Measurements from ENCODE around the gene NOL12.
A peak's percentile ranks its signal among the peaks of the same experiment; 100 is the strongest.

The NOL12 gene

DNA sequence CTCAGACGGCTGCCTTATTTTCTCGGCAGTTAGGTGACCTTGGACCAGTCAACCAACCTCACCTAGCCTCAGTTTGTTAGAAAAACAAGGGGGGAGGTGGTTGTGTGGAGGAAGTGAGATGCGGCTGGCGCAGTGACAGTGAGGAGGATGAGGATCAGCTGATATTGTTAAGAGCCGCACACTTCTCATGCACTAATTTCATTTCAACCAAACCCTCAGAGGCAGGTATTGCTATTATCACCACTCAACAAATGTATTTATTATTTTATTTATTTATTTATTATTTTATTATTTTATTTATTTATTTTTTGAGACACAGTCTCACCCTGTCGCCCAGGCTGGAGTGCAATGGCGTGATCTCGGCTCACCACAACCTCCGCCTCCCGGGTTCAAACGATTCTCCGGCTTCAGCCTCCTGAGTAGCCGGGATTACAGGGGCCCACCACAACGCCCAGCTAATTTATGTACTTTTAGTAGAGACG is 8.6 kb upstream of the NOL12 start:
- Histone ChIP-seq H3K36me3 (ENCODE audit: control insufficient read depth, low read length) (no peaks in the 10 kb centered on the region), H3F3A (ENCODE audit: control insufficient read depth, insufficient read depth) (peaks cover 21% of the 10 kb centered on the region), H3K4me1 (ENCODE audit: control insufficient read depth, low read length) (peaks cover 55% of the 10 kb centered on the region), H3K27me3 (ENCODE audit: control insufficient read depth, low read length) (no peaks in the 10 kb centered on the region), H3K9me2 (replicated peaks; ENCODE audit: control insufficient read depth, low read length) (no peaks in the 10 kb centered on the region), H3K4me3 (ENCODE audit: low read length) (peak overlapping the region; percentile 74), H3K27ac (ENCODE audit: low read depth, low read length) (peak overlapping the region; percentile 79), H4K20me1 (ENCODE audit: control insufficient read depth, insufficient read depth, low read depth, low read length) (no peaks in the 10 kb centered on the region), H3K9me3 (ENCODE audit: control insufficient read depth, insufficient read depth, low read length) (no peaks in the 10 kb centered on the region), H3K79me2 (ENCODE audit: control insufficient read depth, low read length) (no peaks in the 10 kb centered on the region; the same call in 1 of the 2 replicates), H3K4me2 (ENCODE audit: low read length) (peak overlapping the region; percentile 87)
- TF ChIP-seq CTCF (IDR thresholded peaks at IDR 0.05; ENCODE audit: low read depth, low read length, poor library complexity, severe bottlenecking) (no peak), EZH2phosphoT487 (IDR thresholded peaks at IDR 0.05; ENCODE audit: borderline replicate concordance, low read length) (no peak)

DNA sequence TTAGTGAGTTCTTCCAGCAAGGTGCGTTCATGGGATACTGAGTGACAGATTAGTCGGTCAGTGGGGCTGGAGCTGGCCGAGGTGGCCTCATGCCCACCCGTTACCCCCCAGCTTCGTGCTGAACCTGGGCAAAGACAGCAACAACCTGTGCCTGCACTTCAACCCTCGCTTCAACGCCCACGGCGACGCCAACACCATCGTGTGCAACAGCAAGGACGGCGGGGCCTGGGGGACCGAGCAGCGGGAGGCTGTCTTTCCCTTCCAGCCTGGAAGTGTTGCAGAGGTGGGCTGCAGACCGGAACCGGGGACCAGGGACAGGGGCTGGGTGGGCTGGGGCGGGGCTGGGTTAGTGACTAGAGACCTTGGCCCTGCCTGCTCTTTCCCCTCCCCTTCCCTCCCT is 7.8 kb upstream of the NOL12 start:
- no peaks in the 10 kb centered on the region for H3K9me2 ChIP-seq (replicated peaks; ENCODE audit: control insufficient read depth, low read length)
- no peaks in the 10 kb centered on the region for H3K36me3 ChIP-seq (ENCODE audit: control insufficient read depth, low read length)
- H3K4me1 ChIP-seq (ENCODE audit: control insufficient read depth, low read length): peaks cover 51% of the 10 kb centered on the region
- no peak overlapping the region for H3K27ac ChIP-seq (ENCODE audit: low read depth, low read length)
- no peaks in the 10 kb centered on the region for H3K27me3 ChIP-seq (ENCODE audit: control insufficient read depth, low read length)
- H3F3A ChIP-seq (ENCODE audit: control insufficient read depth, insufficient read depth): peaks cover 21% of the 10 kb centered on the region
- no peak overlapping the region for H3K4me3 ChIP-seq (ENCODE audit: low read length)
- TF ChIP-seq EZH2phosphoT487 (IDR thresholded peaks at IDR 0.05; ENCODE audit: borderline replicate concordance, low read length) (no peak), CTCF (IDR thresholded peaks at IDR 0.05; ENCODE audit: low read depth, low read length, poor library complexity, severe bottlenecking) (no peak)
- H4K20me1 ChIP-seq (ENCODE audit: control insufficient read depth, insufficient read depth, low read depth, low read length): no peaks in the 10 kb centered on the region
- H3K79me2 ChIP-seq (ENCODE audit: control insufficient read depth, low read length): no peaks in the 10 kb centered on the region; the same call in 1 of the 2 replicates
- H3K9me3 ChIP-seq (ENCODE audit: control insufficient read depth, insufficient read depth, low read length): no peaks in the 10 kb centered on the region
- no peak overlapping the region for H3K4me2 ChIP-seq (ENCODE audit: low read length)

- no peak overlapping the region for H3K27ac ChIP-seq (ENCODE audit: low read depth, low read length)
Observed at GRCh38 chr22:37679670-37680069, 6.5 kb upstream of the NOL12 start.

More at GRCh38 chr22:37679670-37680069, 6.5 kb upstream of the NOL12 start:
- Histone ChIP-seq H3K4me1 (ENCODE audit: control insufficient read depth, low read length) (peaks cover 44% of the 10 kb centered on the region), H3K9me3 (ENCODE audit: control insufficient read depth, insufficient read depth, low read length) (no peaks in the 10 kb centered on the region), H3K79me2 (ENCODE audit: control insufficient read depth, low read length) (no peaks in the 10 kb centered on the region; the same call in 1 of the 2 replicates), H3K4me3 (ENCODE audit: low read length) (no peak overlapping the region), H3K9me2 (replicated peaks; ENCODE audit: control insufficient read depth, low read length) (no peaks in the 10 kb centered on the region), H3K27me3 (ENCODE audit: control insufficient read depth, low read length) (no peaks in the 10 kb centered on the region), H4K20me1 (ENCODE audit: control insufficient read depth, insufficient read depth, low read depth, low read length) (no peaks in the 10 kb centered on the region), H3K4me2 (ENCODE audit: low read length) (no peak overlapping the region), H3K36me3 (ENCODE audit: control insufficient read depth, low read length) (no peaks in the 10 kb centered on the region), H3F3A (ENCODE audit: control insufficient read depth, insufficient read depth) (peaks cover 21% of the 10 kb centered on the region)
- TF ChIP-seq EZH2phosphoT487 (IDR thresholded peaks at IDR 0.05; ENCODE audit: borderline replicate concordance, low read length) (no peak), CTCF (IDR thresholded peaks at IDR 0.05; ENCODE audit: low read depth, low read length, poor library complexity, severe bottlenecking) (no peak)
